GM23338 (cell line): ENCODE data around the gene SUGCT. TPM values are rescaled to one million over a fixed set of nuclear protein-coding genes. Genes with fewer than 3 reads are reported as not detected.

Experiments
- ATAC-seq: fragments of 200-7000 bp; cut with Tn5 transposase; 3 replicates; pipeline ENCODE4 v1.9.1; 2020
- DNase-seq: peaks from one replicate; pipeline ENCODE4 v3.0.0-alpha.2; 2015; ENCODE audit warnings: low spot score
- H2AFZ ChIP-seq: fragments of 200-600 bp; sonication (generic); 2 replicates; pipeline ENCODE4 v1.8.0; 2016; ENCODE audit warnings: antibody characterized with exemption, mild to moderate bottlenecking, moderate library complexity
- H3F3A ChIP-seq: fragments of 200-600 bp; sonication (generic); replicated peaks from 2 replicates; pipeline ENCODE4 v1.8.0; 2017; ENCODE audit warnings: antibody characterized with exemption, mixed run types, low read depth
- H3K27ac ChIP-seq: fragments of 200-600 bp; sonication (generic); 2 replicates; pipeline ENCODE4 v1.6.1; 2016; ENCODE audit warnings: low read depth
- H3K27me3 ChIP-seq: fragments of 200-600 bp; sonication (generic); 2 replicates; pipeline ENCODE4 v1.8.0; 2016; ENCODE audit warnings: mild to moderate bottlenecking, mixed run types, moderate library complexity; ENCODE audit not compliant: insufficient read depth
- H3K36me3 ChIP-seq: fragments of 200-600 bp; sonication (generic); 2 replicates; pipeline ENCODE4 v1.8.0; 2016; ENCODE audit warnings: mild to moderate bottlenecking; ENCODE audit not compliant: insufficient read depth
- H3K4me1 ChIP-seq: fragments of 200-600 bp; sonication (generic); 2 replicates; pipeline ENCODE4 v1.8.0; 2016; ENCODE audit warnings: mild to moderate bottlenecking, moderate library complexity; ENCODE audit not compliant: insufficient read depth
- H3K4me2 ChIP-seq: fragments of 200-600 bp; sonication (generic); 2 replicates; pipeline ENCODE4 v1.7.1; 2017; ENCODE audit warnings: mixed run types
- H3K4me3 ChIP-seq: fragments of 200-600 bp; sonication (generic); 2 replicates; pipeline ENCODE4 v1.6.1; 2016; ENCODE audit warnings: mixed run types
- H3K79me2 ChIP-seq: fragments of 200-600 bp; sonication (generic); replicated peaks from 2 replicates; pipeline ENCODE4 v1.8.0; 2017; ENCODE audit warnings: mild to moderate bottlenecking; ENCODE audit not compliant: insufficient read depth
- H3K9me2 ChIP-seq: fragments of 200-600 bp; sonication (generic); 2 replicates; pipeline ENCODE4 v1.8.0; 2017; ENCODE audit not compliant: insufficient read depth
- H4K20me1 ChIP-seq: fragments of 200-600 bp; sonication (generic); replicated peaks from 2 replicates; pipeline ENCODE4 v1.8.0; 2017; ENCODE audit warnings: mild to moderate bottlenecking; ENCODE audit not compliant: insufficient read depth
- H3K27ac Mint-ChIP-seq: 2 replicates; pipeline ENCODE4 v1.8.0; 2020; ENCODE audit warnings: inconsistent platforms, mild to moderate bottlenecking, moderate library complexity, mixed read lengths
- H3K27me3 Mint-ChIP-seq: 3 replicates; pipeline ENCODE4 v1.8.0; 2022; ENCODE audit warnings: low read depth, mild to moderate bottlenecking, moderate library complexity, mixed read lengths, inconsistent platforms; ENCODE audit not compliant: insufficient read depth, poor library complexity
- H3K36me3 Mint-ChIP-seq: 3 replicates; pipeline ENCODE4 v1.8.0; 2021; ENCODE audit warnings: low read depth, mild to moderate bottlenecking, inconsistent platforms, moderate library complexity, mixed read lengths
- H3K4me1 Mint-ChIP-seq: 3 replicates; pipeline ENCODE4 v1.8.0; 2020; ENCODE audit warnings: mild to moderate bottlenecking, inconsistent platforms, mixed read lengths
- H3K4me3 Mint-ChIP-seq: 3 replicates; pipeline ENCODE4 v1.8.0; 2021; ENCODE audit warnings: moderate library complexity, mild to moderate bottlenecking, inconsistent platforms, mixed read lengths
- H3K9me3 Mint-ChIP-seq: 3 replicates; pipeline ENCODE4 v1.8.0; 2020; ENCODE audit warnings: moderate library complexity, mild to moderate bottlenecking, inconsistent platforms, mixed read lengths
- EZH2 ChIP-seq: fragments of 200-600 bp; sonication (generic); IDR thresholded peaks from one replicate; pipeline ENCODE4 v1.8.0; 2017; ENCODE audit warnings: antibody characterized with exemption, mild to moderate bottlenecking, low read depth; ENCODE audit not compliant: unreplicated experiment
- NANOG ChIP-seq: IDR thresholded peaks from 2 replicates; pipeline ENCODE4 v1.6.1; 2016; ENCODE audit warnings: antibody characterized with exemption, borderline replicate concordance
- POLR2AphosphoS5 ChIP-seq: IDR thresholded peaks from 2 replicates; pipeline ENCODE4 v1.6.1; 2016; ENCODE audit warnings: antibody characterized with exemption, low read depth
- ZNF331 ChIP-seq: fragments of 250-450 bp; sonication (Bioruptor Pico); IDR thresholded peaks from 2 replicates; pipeline ENCODE4 v1.5.0; 2020; ENCODE audit warnings: low read depth, mild to moderate bottlenecking, moderate library complexity
- polyA plus RNA-seq: library from polyadenylated mRNA; unstranded; fragments of >200 nt; fragmentation: Nextera tagmentation; extraction: Ambion mirVana; gene quantifications from 2 replicates; pipeline ENCODE4 v1.2.1, GENCODE V29; 2016
- total RNA-seq: library from RNA; depleted of rRNA; stranded (reverse); fragments of >200 nt; shearing (Covaris generic); gene quantifications from 2 replicates; pipeline ENCODE4 v1.2.3, GENCODE V29; 2014
- TF ChIP-seq, protein P1 (sequence below): IDR thresholded peaks from 2 replicates; pipeline ENCODE4 v1.6.1; 2016; ENCODE audit warnings: antibody characterized with exemption
- TF ChIP-seq, protein P2 (sequence below): fragments of 250-450 bp; sonication (Bioruptor Pico); IDR thresholded peaks from 2 replicates; pipeline ENCODE4 v1.5.0; 2020; ENCODE audit warnings: mild to moderate bottlenecking, moderate library complexity
- TF ChIP-seq, protein P3 (sequence below), 2 experiments: fragments of 200-600 bp in 1 of 2; sonication (generic) in 1 of 2; conservative IDR thresholded peaks; 2 replicates each; pipeline versions ENCODE4 v1.5.1 to v1.6.1; 2016 to 2017; ENCODE audit warnings: antibody characterized with exemption in 2 of 2, low read depth in 2 of 2, mild to moderate bottlenecking in 2 of 2, moderate library complexity in 1 of 2

SUGCT gene
- total and polyA plus RNA-seq, 2 experiments from 2014 or later, result 4.2 to 5.6 TPM

- TF ChIP-seq, protein P1, sequence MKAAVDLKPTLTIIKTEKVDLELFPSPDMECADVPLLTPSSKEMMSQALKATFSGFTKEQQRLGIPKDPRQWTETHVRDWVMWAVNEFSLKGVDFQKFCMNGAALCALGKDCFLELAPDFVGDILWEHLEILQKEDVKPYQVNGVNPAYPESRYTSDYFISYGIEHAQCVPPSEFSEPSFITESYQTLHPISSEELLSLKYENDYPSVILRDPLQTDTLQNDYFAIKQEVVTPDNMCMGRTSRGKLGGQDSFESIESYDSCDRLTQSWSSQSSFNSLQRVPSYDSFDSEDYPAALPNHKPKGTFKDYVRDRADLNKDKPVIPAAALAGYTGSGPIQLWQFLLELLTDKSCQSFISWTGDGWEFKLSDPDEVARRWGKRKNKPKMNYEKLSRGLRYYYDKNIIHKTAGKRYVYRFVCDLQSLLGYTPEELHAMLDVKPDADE, result no peak
- TF ChIP-seq ZNF331, result no peak
- no peak for TF ChIP-seq POLR2AphosphoS5
- no peak for TF ChIP-seq NANOG
Observed at GRCh38 chr7:40722242-40722641, 587.4 kb downstream of the SUGCT start (continued).

GRCh38 chr7:40723829-40724228, 589.0 kb downstream of the SUGCT start:
- Mint-ChIP-seq H3K27ac (no peak overlapping the region), H3K27me3 (no peaks in the 10 kb centered on the region), H3K9me3 (no peaks in the 10 kb centered on the region), H3K4me1 (peaks cover 8% of the 10 kb centered on the region; the same call in 2 of the 3 replicates), H3K4me3 (no peak overlapping the region), H3K36me3 (no peaks in the 10 kb centered on the region)
- no peaks in the 10 kb centered on the region for H3K79me2 ChIP-seq
- no peak overlapping the region for H3K4me3 ChIP-seq
- no peaks in the 10 kb centered on the region for H3F3A ChIP-seq
- no peaks in the 10 kb centered on the region for H3K36me3 ChIP-seq
- TF ChIP-seq, protein P2, sequence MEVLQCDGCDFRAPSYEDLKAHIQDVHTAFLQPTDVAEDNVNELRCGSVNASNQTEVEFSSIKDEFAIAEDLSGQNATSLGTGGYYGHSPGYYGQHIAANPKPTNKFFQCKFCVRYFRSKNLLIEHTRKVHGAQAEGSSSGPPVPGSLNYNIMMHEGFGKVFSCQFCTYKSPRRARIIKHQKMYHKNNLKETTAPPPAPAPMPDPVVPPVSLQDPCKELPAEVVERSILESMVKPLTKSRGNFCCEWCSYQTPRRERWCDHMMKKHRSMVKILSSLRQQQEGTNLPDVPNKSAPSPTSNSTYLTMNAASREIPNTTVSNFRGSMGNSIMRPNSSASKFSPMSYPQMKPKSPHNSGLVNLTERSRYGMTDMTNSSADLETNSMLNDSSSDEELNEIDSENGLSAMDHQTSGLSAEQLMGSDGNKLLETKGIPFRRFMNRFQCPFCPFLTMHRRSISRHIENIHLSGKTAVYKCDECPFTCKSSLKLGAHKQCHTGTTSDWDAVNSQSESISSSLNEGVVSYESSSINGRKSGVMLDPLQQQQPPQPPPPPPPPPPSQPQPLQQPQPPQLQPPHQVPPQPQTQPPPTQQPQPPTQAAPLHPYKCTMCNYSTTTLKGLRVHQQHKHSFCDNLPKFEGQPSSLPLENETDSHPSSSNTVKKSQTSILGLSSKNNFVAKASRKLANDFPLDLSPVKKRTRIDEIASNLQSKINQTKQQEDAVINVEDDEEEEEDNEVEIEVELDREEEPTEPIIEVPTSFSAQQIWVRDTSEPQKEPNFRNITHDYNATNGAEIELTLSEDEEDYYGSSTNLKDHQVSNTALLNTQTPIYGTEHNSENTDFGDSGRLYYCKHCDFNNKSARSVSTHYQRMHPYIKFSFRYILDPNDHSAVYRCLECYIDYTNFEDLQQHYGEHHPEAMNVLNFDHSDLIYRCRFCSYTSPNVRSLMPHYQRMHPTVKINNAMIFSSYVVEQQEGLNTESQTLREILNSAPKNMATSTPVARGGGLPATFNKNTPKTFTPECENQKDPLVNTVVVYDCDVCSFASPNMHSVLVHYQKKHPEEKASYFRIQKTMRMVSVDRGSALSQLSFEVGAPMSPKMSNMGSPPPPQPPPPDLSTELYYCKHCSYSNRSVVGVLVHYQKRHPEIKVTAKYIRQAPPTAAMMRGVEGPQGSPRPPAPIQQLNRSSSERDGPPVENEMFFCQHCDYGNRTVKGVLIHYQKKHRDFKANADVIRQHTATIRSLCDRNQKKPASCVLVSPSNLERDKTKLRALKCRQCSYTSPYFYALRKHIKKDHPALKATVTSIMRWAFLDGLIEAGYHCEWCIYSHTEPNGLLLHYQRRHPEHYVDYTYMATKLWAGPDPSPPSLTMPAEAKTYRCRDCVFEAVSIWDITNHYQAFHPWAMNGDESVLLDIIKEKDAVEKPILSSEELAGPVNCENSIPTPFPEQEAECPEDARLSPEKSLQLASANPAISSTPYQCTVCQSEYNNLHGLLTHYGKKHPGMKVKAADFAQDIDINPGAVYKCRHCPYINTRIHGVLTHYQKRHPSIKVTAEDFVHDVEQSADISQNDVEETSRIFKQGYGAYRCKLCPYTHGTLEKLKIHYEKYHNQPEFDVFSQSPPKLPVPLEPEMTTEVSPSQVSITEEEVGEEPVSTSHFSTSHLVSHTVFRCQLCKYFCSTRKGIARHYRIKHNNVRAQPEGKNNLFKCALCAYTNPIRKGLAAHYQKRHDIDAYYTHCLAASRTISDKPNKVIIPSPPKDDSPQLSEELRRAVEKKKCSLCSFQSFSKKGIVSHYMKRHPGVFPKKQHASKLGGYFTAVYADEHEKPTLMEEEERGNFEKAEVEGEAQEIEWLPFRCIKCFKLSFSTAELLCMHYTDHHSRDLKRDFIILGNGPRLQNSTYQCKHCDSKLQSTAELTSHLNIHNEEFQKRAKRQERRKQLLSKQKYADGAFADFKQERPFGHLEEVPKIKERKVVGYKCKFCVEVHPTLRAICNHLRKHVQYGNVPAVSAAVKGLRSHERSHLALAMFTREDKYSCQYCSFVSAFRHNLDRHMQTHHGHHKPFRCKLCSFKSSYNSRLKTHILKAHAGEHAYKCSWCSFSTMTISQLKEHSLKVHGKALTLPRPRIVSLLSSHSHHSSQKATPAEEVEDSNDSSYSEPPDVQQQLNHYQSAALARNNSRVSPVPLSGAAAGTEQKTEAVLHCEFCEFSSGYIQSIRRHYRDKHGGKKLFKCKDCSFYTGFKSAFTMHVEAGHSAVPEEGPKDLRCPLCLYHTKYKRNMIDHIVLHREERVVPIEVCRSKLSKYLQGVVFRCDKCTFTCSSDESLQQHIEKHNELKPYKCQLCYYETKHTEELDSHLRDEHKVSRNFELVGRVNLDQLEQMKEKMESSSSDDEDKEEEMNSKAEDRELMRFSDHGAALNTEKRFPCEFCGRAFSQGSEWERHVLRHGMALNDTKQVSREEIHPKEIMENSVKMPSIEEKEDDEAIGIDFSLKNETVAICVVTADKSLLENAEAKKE, result no peak
- TF ChIP-seq, protein P3, sequence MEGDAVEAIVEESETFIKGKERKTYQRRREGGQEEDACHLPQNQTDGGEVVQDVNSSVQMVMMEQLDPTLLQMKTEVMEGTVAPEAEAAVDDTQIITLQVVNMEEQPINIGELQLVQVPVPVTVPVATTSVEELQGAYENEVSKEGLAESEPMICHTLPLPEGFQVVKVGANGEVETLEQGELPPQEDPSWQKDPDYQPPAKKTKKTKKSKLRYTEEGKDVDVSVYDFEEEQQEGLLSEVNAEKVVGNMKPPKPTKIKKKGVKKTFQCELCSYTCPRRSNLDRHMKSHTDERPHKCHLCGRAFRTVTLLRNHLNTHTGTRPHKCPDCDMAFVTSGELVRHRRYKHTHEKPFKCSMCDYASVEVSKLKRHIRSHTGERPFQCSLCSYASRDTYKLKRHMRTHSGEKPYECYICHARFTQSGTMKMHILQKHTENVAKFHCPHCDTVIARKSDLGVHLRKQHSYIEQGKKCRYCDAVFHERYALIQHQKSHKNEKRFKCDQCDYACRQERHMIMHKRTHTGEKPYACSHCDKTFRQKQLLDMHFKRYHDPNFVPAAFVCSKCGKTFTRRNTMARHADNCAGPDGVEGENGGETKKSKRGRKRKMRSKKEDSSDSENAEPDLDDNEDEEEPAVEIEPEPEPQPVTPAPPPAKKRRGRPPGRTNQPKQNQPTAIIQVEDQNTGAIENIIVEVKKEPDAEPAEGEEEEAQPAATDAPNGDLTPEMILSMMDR (conservative IDR thresholded peaks at IDR 0.05; ENCODE audit: low read depth in 2 of 2), result no peak
- TF ChIP-seq POLR2AphosphoS5 (no peak), EZH2 (no peak), ZNF331 (no peak)
- no peak overlapping the region for H3K27ac ChIP-seq
- ATAC-seq (no peak), DNase-seq (no peak)
- H4K20me1 ChIP-seq, result no peaks in the 10 kb centered on the region
- H3K27me3 ChIP-seq, result no peaks in the 10 kb centered on the region
- no peak overlapping the region for H2AFZ ChIP-seq
- H3K4me1 ChIP-seq, result peaks cover 4% of the 10 kb centered on the region; the same call in 1 of the 2 replicates
- no peak overlapping the region for H3K4me2 ChIP-seq
- H3K9me2 ChIP-seq, result no peaks in the 10 kb centered on the region
